PC-9 (cell line): ENCODE results near the gene GALNT7. TPM values are rescaled to one million over a fixed set of nuclear protein-coding genes. Genes with fewer than 3 reads are reported as not detected.
"Not testable (repeated sequence)": the region's sequence is repeated elsewhere in the genome, so short reads cannot be mapped to it uniquely, and the experiment has no call there.

Source experiments
- BruUV-seq: library from RNA; stranded (reverse); fragments of 400-500 nt; replicated peaks from 2 replicates; lab custom pipeline; 2021; lab: Mats Ljungman, UMichigan
- CTCF ChIA-PET: fragments of 300-600 bp; sonication (Branson Sonifier 250); formaldehyde crosslinking; loops from one replicate; lab custom pipeline; 2022; ENCODE audit warnings: antibody characterized with exemption; lab: Charles Lee
- POLR2A ChIA-PET: fragments of 300-600 bp; sonication (Branson Sonifier 250); formaldehyde crosslinking; loops from one replicate; lab custom pipeline; 2022; ENCODE audit warnings: antibody characterized with exemption; ENCODE audit not compliant: unreplicated experiment; lab: Charles Lee
- DNase-seq, 2 experiments: peaks; one replicate each; pipeline versions ENCODE4 v3.0.0 to v3.0.0-alpha.2; 2015 to 2022; ENCODE audit warnings: mixed read lengths in 1 of 2
- H2AFZ ChIP-seq: fragments of 200-600 bp; sonication (generic); 2 replicates; pipeline ENCODE4 v1.8.1; 2017; ENCODE audit warnings: antibody characterized with exemption
- H3F3A ChIP-seq: fragments of 200-600 bp; sonication (generic); 2 replicates; pipeline ENCODE4 v1.8.1; 2017; ENCODE audit warnings: antibody characterized with exemption, mild to moderate bottlenecking, low read depth; ENCODE audit not compliant: insufficient read depth
- H3K27ac ChIP-seq: fragments of 200-600 bp; sonication (generic); 2 replicates; pipeline ENCODE4 v1.6.1; 2016; ENCODE audit warnings: mixed run types
- H3K27me3 ChIP-seq: fragments of 200-600 bp; sonication (generic); 2 replicates; pipeline ENCODE4 v1.6.1; 2016; ENCODE audit warnings: low read depth, mixed run types; ENCODE audit not compliant: insufficient read depth
- H3K36me3 ChIP-seq: fragments of 200-600 bp; sonication (generic); 2 replicates; pipeline ENCODE4 v1.6.1; 2016; ENCODE audit warnings: low read depth, mixed run types
- H3K4me1 ChIP-seq: fragments of 200-600 bp; sonication (generic); replicated peaks from 2 replicates; pipeline ENCODE4 v1.6.1; 2016; ENCODE audit warnings: mixed run types; ENCODE audit not compliant: insufficient read depth
- H3K4me2 ChIP-seq: fragments of 200-600 bp; sonication (generic); 2 replicates; pipeline ENCODE4 v1.6.1; 2017; ENCODE audit warnings: mixed run types
- H3K4me3 ChIP-seq: fragments of 200-600 bp; sonication (generic); 2 replicates; pipeline ENCODE4 v1.6.1; 2016; ENCODE audit warnings: mixed run types
- H3K79me2 ChIP-seq: fragments of 200-600 bp; sonication (generic); 2 replicates; pipeline ENCODE4 v1.6.1; 2017; ENCODE audit warnings: low read depth, mixed run types
- H3K9me2 ChIP-seq: fragments of 200-600 bp; sonication (generic); 2 replicates; pipeline ENCODE4 v1.8.1; 2017; ENCODE audit warnings: mild to moderate bottlenecking; ENCODE audit not compliant: insufficient read depth
- H3K9me3 ChIP-seq: fragments of 200-600 bp; sonication (generic); 2 replicates; pipeline ENCODE4 v1.8.1; 2016; ENCODE audit warnings: low read depth; ENCODE audit not compliant: insufficient read depth
- H4K20me1 ChIP-seq: fragments of 200-600 bp; sonication (generic); 2 replicates; pipeline ENCODE4 v1.8.1; 2017; ENCODE audit not compliant: insufficient read depth
- CTCF ChIP-seq: fragments of 200-600 bp; sonication (generic); conservative IDR thresholded peaks from 2 replicates; pipeline ENCODE4 v1.6.1; 2017; ENCODE audit warnings: mixed run types, antibody characterized with exemption, mild to moderate bottlenecking, moderate library complexity
- EZH2 ChIP-seq: fragments of 200-600 bp; sonication (generic); IDR thresholded peaks from 2 replicates; pipeline ENCODE4 v1.8.0; 2017; ENCODE audit warnings: antibody characterized with exemption, low read depth
- intact Hi-C: fragments of 100-400 bp; cut with micrococcal nuclease; formaldehyde crosslinking; loops from one replicate; pipeline ENCODE4 v1.10.0; 2022; ENCODE audit not compliant: unreplicated experiment
- total RNA-seq: library from RNA; stranded (reverse); gene quantifications from 2 replicates; pipeline ENCODE4 v1.2.3, GENCODE V29; 2021

GALNT7 gene
- total RNA-seq, 1 experiment from 2014 or later, result 57.2 TPM

- peak overlapping the region; percentile 70 for H3K27ac ChIP-seq
- H3K36me3 ChIP-seq, result no peaks in the 10 kb centered on the region
- H4K20me1 ChIP-seq, result no peaks in the 10 kb centered on the region
- H3K4me2 ChIP-seq, result peak overlapping the region; percentile 60
- no peak overlapping the region for H2AFZ ChIP-seq
- no peaks in the 10 kb centered on the region for H3K9me2 ChIP-seq
- ChIA-PET CTCF (interaction anchor here (0.6 kb wide), 1 partner anchor 38 kb away, joined by 4 read pairs; no protein-coding TSS in a partner anchor), POLR2A (interaction anchor here (0.6 to 0.9 kb wide), 2 partner anchors 25 to 46 kb away, joined by 4 to 5 read pairs; no protein-coding TSS in a partner anchor)
- no peak for TF ChIP-seq EZH2
- no peak for TF ChIP-seq CTCF
- no TSS peak for BruUV-seq
- intact Hi-C loops, result no loop called here
- peaks cover 19% of the 10 kb centered on the region; the same call in 1 of the 2 replicates for H3F3A ChIP-seq
- H3K4me1 ChIP-seq, result peaks cover 35% of the 10 kb centered on the region
- peaks cover 37% of the 10 kb centered on the region for H3K79me2 ChIP-seq
- H3K27me3 ChIP-seq, result no peaks in the 10 kb centered on the region
- DNase-seq, result peak; percentile 20 to 76
- H3K4me3 ChIP-seq, result no peak overlapping the region
- H3K9me3 ChIP-seq, result no peaks in the 10 kb centered on the region
These were observed 50.0 kb downstream of the GALNT7 start for GRCh38 chr4:173218411-173219125.

- POLR2A ChIA-PET, H3K27ac ChIP-seq, H4K20me1 ChIP-seq, intact Hi-C loops, CTCF ChIA-PET, H3K9me3 ChIP-seq, BruUV-seq, H3K4me3 ChIP-seq, H3K36me3 ChIP-seq, H2AFZ ChIP-seq, H3K9me2 ChIP-seq, DNase-seq, H3K27me3 ChIP-seq: not testable (repeated sequence)
- Histone ChIP-seq H3K4me2 (peak overlapping the region; percentile 60; the same call in 1 of the 2 replicates), H3K4me1 (peaks cover 31% of the 10 kb centered on the region), H3K79me2 (peaks cover 34% of the 10 kb centered on the region), H3F3A (peaks cover 19% of the 10 kb centered on the region; the same call in 1 of the 2 replicates)
These were observed 50.5 kb downstream of the GALNT7 start for GRCh38 chr4:173219126-173219437.

DNA sequence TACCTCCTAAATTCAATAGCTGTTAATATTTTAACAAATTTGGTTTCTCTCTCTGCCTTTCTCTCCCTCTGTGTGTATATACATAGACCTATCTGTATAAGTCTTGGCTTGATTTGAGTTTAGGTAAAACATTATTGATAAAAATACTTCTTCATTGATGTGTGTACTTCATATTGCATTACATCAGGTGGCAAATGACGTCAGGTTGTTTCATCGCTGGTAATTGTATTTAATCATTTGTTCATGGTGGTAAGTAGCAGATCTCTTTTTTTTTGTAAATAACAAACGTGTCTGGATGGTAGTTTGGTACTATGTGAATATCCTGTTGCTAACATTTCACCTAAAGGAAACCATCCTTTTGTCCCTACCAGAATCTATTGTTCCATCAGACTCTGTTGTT, 55.1 kb downstream of the GALNT7 start:
- H3K4me2 ChIP-seq, result no peak overlapping the region
- H2AFZ ChIP-seq, result no peak overlapping the region
- TF ChIP-seq CTCF (no peak), EZH2 (no peak)
- no peak overlapping the region for H3K4me3 ChIP-seq
- no peaks in the 10 kb centered on the region for H3K9me3 ChIP-seq
- peaks cover 8% of the 10 kb centered on the region for H3K4me1 ChIP-seq
- intact Hi-C loops, result no loop called here
- H3K79me2 ChIP-seq, result peaks cover 22% of the 10 kb centered on the region; the same call in 1 of the 2 replicates
- CTCF ChIA-PET, result no interaction called here
- DNase-seq, result no peak
- H3K9me2 ChIP-seq, result no peaks in the 10 kb centered on the region
- BruUV-seq, result no TSS peak
- no peaks in the 10 kb centered on the region for H3K27me3 ChIP-seq
- H3K27ac ChIP-seq, result no peak overlapping the region
- H3F3A ChIP-seq, result peaks cover 6% of the 10 kb centered on the region; the same call in 1 of the 2 replicates
- POLR2A ChIA-PET, result no interaction called here
- no peaks in the 10 kb centered on the region for H3K36me3 ChIP-seq
- H4K20me1 ChIP-seq, result no peaks in the 10 kb centered on the region
